Activated T-helper 17 cell treated with anti-CD3 and anti-CD28 coated beads, Interleukin-2, amount 50 U/mL, for 72 hours (primary cell): ENCODE data around the gene N4BP2L2. TPM values are rescaled to one million over a fixed set of nuclear protein-coding genes. Genes with fewer than 3 reads are reported as not detected.
A peak's percentile ranks its signal among the peaks of the same experiment; 100 is the strongest.

Experiments
- ATAC-seq: fragments of 150-1000 bp; cut with Tn5 transposase; replicated peaks from 2 replicates; pipeline ENCODE4 v1.10.0; 2021; ENCODE audit warnings: mild to moderate bottlenecking, moderate library complexity
- H3K27ac Mint-ChIP-seq: one replicate; pipeline ENCODE4 v1.8.0; 2022; ENCODE audit warnings: mixed read lengths
- H3K27me3 Mint-ChIP-seq: one replicate; pipeline ENCODE4 v1.8.0; 2022; ENCODE audit warnings: mixed read lengths
- H3K36me3 Mint-ChIP-seq: one replicate; pipeline ENCODE4 v1.8.0; 2022; ENCODE audit warnings: low read depth, mild to moderate bottlenecking, mixed read lengths
- H3K4me1 Mint-ChIP-seq: one replicate; pipeline ENCODE4 v1.8.0; 2022; ENCODE audit warnings: mixed read lengths
- H3K4me3 Mint-ChIP-seq: one replicate; pipeline ENCODE4 v1.8.0; 2022; ENCODE audit warnings: mild to moderate bottlenecking, mixed read lengths
- H3K9me3 Mint-ChIP-seq: one replicate; pipeline ENCODE4 v1.8.0; 2022; ENCODE audit warnings: mixed read lengths
- total RNA-seq, 2 donors: library from RNA; stranded (reverse); gene quantifications; one replicate each; pipeline ENCODE4 v1.2.3, GENCODE V29; 2022

N4BP2L2 gene
- total RNA-seq, 2 donors from 2014 or later = 97.0 to 126 TPM

- Mint-ChIP-seq H3K27ac (no peak overlapping the region), H3K4me1 (peaks cover 17% of the 10 kb centered on the region), H3K36me3 (peaks cover 64% of the 10 kb centered on the region), H3K4me3 (no peak overlapping the region), H3K27me3 (no peaks in the 10 kb centered on the region), H3K9me3 (no peaks in the 10 kb centered on the region)
- no peak for ATAC-seq
Measured at GRCh38 chr13:32409561-32410421, 128.8 kb downstream of the N4BP2L2 start.

- Mint-ChIP-seq H3K27ac (peak overlapping the region; percentile 35), H3K36me3 (peaks cover 72% of the 10 kb centered on the region), H3K9me3 (no peaks in the 10 kb centered on the region), H3K4me3 (peak overlapping the region; percentile 68), H3K27me3 (no peaks in the 10 kb centered on the region), H3K4me1 (peaks cover 17% of the 10 kb centered on the region)
- ATAC-seq = no peak
Measured at GRCh38 chr13:32409001-32409313, 129.6 kb downstream of the N4BP2L2 start.

- Mint-ChIP-seq H3K9me3 (no peaks in the 10 kb centered on the region), H3K4me1 (peaks cover 17% of the 10 kb centered on the region), H3K27ac (peak overlapping the region; percentile 35), H3K4me3 (peak overlapping the region; percentile 68), H3K36me3 (peaks cover 77% of the 10 kb centered on the region), H3K27me3 (no peaks in the 10 kb centered on the region)
- peak; percentile 50 for ATAC-seq
Measured at GRCh38 chr13:32408296-32409000, 130.1 kb downstream of the N4BP2L2 start.

- ATAC-seq = peak; percentile 95
- H3K4me3 Mint-ChIP-seq = peak overlapping the region; percentile 68
- H3K36me3 Mint-ChIP-seq = peaks cover 83% of the 10 kb centered on the region
Measured at GRCh38 chr13:32407854-32408253, 130.7 kb downstream of the N4BP2L2 start.

GRCh38 chr13:32403108-32403507, 135.5 kb downstream of the N4BP2L2 start:
- Mint-ChIP-seq H3K4me3 (no peak overlapping the region), H3K9me3 (no peaks in the 10 kb centered on the region), H3K36me3 (peaks cover 86% of the 10 kb centered on the region), H3K27ac (no peak overlapping the region), H3K4me1 (no peaks in the 10 kb centered on the region), H3K27me3 (no peaks in the 10 kb centered on the region)
- no peak for ATAC-seq

More at GRCh38 chr13:32407854-32408253, 130.7 kb downstream of the N4BP2L2 start:
- Mint-ChIP-seq H3K27ac (peak overlapping the region; percentile 35), H3K9me3 (no peaks in the 10 kb centered on the region), H3K4me1 (peaks cover 17% of the 10 kb centered on the region), H3K27me3 (no peaks in the 10 kb centered on the region)

GRCh38 chr13:32391101-32391619, 147.4 kb downstream of the N4BP2L2 start:
- H3K36me3 Mint-ChIP-seq = peaks cover 9% of the 10 kb centered on the region
- no peak overlapping the region for H3K4me3 Mint-ChIP-seq
- no peak overlapping the region for H3K27ac Mint-ChIP-seq
- no peaks in the 10 kb centered on the region for H3K4me1 Mint-ChIP-seq
- no peaks in the 10 kb centered on the region for H3K27me3 Mint-ChIP-seq
- no peak for ATAC-seq
- H3K9me3 Mint-ChIP-seq = no peaks in the 10 kb centered on the region

- Mint-ChIP-seq H3K4me3 (no peak overlapping the region), H3K9me3 (no peaks in the 10 kb centered on the region), H3K27ac (no peak overlapping the region), H3K27me3 (no peaks in the 10 kb centered on the region), H3K4me1 (no peaks in the 10 kb centered on the region), H3K36me3 (peaks cover 6% of the 10 kb centered on the region)
- no peak for ATAC-seq
Measured at GRCh38 chr13:32390484-32390883, 148.1 kb downstream of the N4BP2L2 start.

GRCh38 chr13:32390048-32390447, 148.5 kb downstream of the N4BP2L2 start:
- Mint-ChIP-seq H3K4me3 (no peak overlapping the region), H3K4me1 (no peaks in the 10 kb centered on the region), H3K27ac (no peak overlapping the region), H3K36me3 (peaks cover 5% of the 10 kb centered on the region), H3K9me3 (no peaks in the 10 kb centered on the region), H3K27me3 (no peaks in the 10 kb centered on the region)
- no peak for ATAC-seq

GRCh38 chr13:32385410-32385809, 153.2 kb downstream of the N4BP2L2 start:
- Mint-ChIP-seq H3K4me1 (no peaks in the 10 kb centered on the region), H3K4me3 (no peak overlapping the region), H3K36me3 (no peaks in the 10 kb centered on the region), H3K27ac (no peak overlapping the region), H3K9me3 (no peaks in the 10 kb centered on the region), H3K27me3 (no peaks in the 10 kb centered on the region)
- ATAC-seq = no peak

GRCh38 chr13:32384702-32385101, 153.9 kb downstream of the N4BP2L2 start:
- H3K36me3 Mint-ChIP-seq = peaks cover 2% of the 10 kb centered on the region
- no peak overlapping the region for H3K27ac Mint-ChIP-seq
- H3K4me3 Mint-ChIP-seq = no peak overlapping the region
- no peaks in the 10 kb centered on the region for H3K9me3 Mint-ChIP-seq
- ATAC-seq = no peak
- no peaks in the 10 kb centered on the region for H3K27me3 Mint-ChIP-seq
- H3K4me1 Mint-ChIP-seq = no peaks in the 10 kb centered on the region

GRCh38 chr13:32383836-32384618, 154.6 kb downstream of the N4BP2L2 start:
- H3K27me3 Mint-ChIP-seq = no peaks in the 10 kb centered on the region
- no peaks in the 10 kb centered on the region for H3K4me1 Mint-ChIP-seq
- H3K36me3 Mint-ChIP-seq = peaks cover 8% of the 10 kb centered on the region
- H3K9me3 Mint-ChIP-seq = no peaks in the 10 kb centered on the region
- no peak overlapping the region for H3K4me3 Mint-ChIP-seq
- no peak for ATAC-seq
- no peak overlapping the region for H3K27ac Mint-ChIP-seq

Other genes starting within 250 kb of the N4BP2L2 start
- under 1 TPM in 1 of 2 donors, not detected in 1; 0.19 TPM for gene ZAR1L, start 223.4 kb downstream of the N4BP2L2 start, total RNA-seq
- 10 to 100 TPM; 27.7 to 28.5 TPM for gene BRCA2, start 223.3 kb downstream of the N4BP2L2 start, total RNA-seq
- 10 to 100 TPM; 20.6 to 62.0 TPM for gene N4BP2L1, start 110.7 kb downstream of the N4BP2L2 start, total RNA-seq
- 10 to 100 TPM; 55.6 to 62.2 TPM for gene PDS5B, start 47.7 kb upstream of the N4BP2L2 start, total RNA-seq